Measurements from ENCODE around the gene TIRAP.

DNA sequence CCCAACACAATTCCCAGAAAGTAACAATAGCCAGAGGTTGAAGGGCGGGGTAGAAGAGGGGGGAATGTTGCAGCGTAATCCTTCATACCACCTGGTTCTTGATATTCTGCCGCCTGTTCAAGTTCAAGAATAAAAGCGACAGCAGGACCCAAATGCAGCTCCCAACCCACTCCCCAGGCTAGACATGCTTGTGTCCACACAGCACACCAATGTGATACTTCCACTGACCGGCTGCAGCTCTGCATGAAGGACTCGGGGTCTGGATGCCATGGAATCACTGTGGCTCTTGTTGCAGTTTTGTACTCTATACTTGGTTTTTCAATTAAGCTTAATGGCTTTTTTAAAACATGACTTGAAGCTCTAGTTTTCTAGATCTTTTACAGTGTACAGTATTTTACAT lies 20.7 kb upstream of the TIRAP start:
- TF ChIP-seq POLR2A (IDR thresholded peaks at IDR 0.05), result no peak
- TF ChIP-seq, protein P1, sequence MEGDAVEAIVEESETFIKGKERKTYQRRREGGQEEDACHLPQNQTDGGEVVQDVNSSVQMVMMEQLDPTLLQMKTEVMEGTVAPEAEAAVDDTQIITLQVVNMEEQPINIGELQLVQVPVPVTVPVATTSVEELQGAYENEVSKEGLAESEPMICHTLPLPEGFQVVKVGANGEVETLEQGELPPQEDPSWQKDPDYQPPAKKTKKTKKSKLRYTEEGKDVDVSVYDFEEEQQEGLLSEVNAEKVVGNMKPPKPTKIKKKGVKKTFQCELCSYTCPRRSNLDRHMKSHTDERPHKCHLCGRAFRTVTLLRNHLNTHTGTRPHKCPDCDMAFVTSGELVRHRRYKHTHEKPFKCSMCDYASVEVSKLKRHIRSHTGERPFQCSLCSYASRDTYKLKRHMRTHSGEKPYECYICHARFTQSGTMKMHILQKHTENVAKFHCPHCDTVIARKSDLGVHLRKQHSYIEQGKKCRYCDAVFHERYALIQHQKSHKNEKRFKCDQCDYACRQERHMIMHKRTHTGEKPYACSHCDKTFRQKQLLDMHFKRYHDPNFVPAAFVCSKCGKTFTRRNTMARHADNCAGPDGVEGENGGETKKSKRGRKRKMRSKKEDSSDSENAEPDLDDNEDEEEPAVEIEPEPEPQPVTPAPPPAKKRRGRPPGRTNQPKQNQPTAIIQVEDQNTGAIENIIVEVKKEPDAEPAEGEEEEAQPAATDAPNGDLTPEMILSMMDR (IDR thresholded peaks at IDR 0.05), result no peak
